ENCODE results near the gene CYTH2. TPM values are rescaled to one million over a fixed set of nuclear protein-coding genes. Genes with fewer than 3 reads are reported as not detected.
A peak's percentile ranks its signal among the peaks of the same experiment; 100 is the strongest.

The CYTH2 gene
- total and polyA plus RNA-seq, 11 donors = 12.3 to 55.3 (median 31.0) TPM

DNA sequence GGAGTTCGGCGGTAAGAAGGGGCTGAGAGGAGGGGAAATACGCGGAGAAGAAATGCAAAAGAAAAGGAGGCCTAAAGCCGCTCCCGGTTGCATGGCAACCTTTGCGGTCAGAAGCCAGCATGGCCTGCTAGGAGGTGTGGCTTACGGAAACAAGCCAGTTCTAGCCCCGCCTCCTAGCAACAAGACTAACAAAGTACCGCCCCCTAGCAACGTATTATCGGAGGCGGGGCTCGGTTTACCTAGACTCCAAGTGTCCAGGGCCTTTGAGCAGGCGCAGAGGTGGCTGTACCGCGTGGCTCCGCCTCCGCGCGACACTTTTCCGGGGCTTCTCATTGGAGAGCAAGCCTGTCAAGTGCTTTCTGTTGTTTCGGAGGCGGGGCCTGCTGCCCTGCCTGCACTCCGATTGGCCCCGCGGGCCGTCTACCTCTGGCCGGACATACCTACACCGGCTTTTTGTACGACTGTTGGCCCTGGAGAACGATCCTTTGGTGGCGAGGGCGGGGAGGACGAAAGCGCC, 339 bp upstream of the CYTH2 start:
- Histone ChIP-seq H3K27ac (peak overlapping the region; percentile 94 to 100 (median 100)), H3K27me3 (no peaks in the 10 kb centered on the region), H3K4me3 (peak overlapping the region; percentile 66 to 100 (median 94)), H3K9me3 (no peaks in the 10 kb centered on the region), H3K4me1 (peaks cover 2 to 26% (median 16%) of the 10 kb centered on the region in 12 donors), H3K36me3 (peaks cover 0 to 38% (median 35%) of the 10 kb centered on the region in 9 donors)
- WGBS, 4 donors = 0 to 1% (median 0%) methylated on average over 36 of the region's 36 CpGs
- peak; percentile 95 to 98 (median 96) for ATAC-seq
- DNase-seq = peak; percentile 99 to 100 (median 100)
- TF ChIP-seq, protein P1, sequence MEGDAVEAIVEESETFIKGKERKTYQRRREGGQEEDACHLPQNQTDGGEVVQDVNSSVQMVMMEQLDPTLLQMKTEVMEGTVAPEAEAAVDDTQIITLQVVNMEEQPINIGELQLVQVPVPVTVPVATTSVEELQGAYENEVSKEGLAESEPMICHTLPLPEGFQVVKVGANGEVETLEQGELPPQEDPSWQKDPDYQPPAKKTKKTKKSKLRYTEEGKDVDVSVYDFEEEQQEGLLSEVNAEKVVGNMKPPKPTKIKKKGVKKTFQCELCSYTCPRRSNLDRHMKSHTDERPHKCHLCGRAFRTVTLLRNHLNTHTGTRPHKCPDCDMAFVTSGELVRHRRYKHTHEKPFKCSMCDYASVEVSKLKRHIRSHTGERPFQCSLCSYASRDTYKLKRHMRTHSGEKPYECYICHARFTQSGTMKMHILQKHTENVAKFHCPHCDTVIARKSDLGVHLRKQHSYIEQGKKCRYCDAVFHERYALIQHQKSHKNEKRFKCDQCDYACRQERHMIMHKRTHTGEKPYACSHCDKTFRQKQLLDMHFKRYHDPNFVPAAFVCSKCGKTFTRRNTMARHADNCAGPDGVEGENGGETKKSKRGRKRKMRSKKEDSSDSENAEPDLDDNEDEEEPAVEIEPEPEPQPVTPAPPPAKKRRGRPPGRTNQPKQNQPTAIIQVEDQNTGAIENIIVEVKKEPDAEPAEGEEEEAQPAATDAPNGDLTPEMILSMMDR (IDR thresholded peaks at IDR 0.05) = peak in 2 of 12 donors; percentile 5 to 30
- no peak for TF ChIP-seq POLR2A (IDR thresholded peaks at IDR 0.05)
- intact Hi-C loops (cut with DNase I) = loop anchor here in 4 of 10 donors (1.0 to 2.0 kb wide), 4 partner anchors 20 to 24 kb away; partner anchors contain the start of gene GRWD1 (in 1 of the 4)

DNA sequence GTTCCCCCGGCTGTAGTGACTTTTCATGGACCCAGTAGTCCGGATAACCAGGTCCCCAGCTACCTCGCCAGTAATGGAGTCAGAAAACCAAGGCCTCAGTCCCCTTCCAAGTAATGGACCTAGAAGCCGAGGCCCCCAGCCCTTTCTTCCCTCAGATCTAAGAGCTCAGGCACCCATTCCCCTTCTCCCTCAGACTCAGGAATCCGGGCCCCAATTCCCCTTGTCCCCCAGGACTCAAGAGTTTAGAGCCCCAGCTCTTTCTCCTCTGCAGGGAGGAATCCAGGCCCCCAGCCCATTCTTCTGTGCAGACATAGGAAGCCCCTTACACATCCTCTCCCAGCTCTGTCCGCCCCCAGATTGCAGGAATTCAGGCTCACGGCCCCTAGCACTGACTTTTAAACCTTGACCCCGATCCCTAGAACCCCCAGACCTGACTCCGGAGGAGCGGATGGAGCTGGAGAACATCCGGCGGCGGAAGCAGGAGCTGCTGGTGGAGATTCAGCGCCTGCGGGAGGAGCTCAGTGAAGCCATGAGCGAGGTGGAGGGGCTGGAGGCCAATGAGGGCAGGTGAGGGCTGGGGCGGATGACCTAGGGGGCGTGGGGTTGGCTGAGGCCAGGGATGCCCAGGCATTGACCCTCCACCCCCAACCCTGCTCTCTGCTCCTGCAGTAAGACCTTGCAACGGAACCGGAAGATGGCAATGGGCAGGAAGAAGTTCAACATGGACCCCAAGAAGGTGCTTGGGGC, 938 bp downstream of the CYTH2 start:
- H3K27me3 ChIP-seq = no peaks in the 10 kb centered on the region
- H3K4me3 ChIP-seq = peak overlapping the region; percentile 66 to 100 (median 94)
- H3K36me3 ChIP-seq = peaks cover 0 to 51% (median 48%) of the 10 kb centered on the region in 9 donors
- ATAC-seq = no peak
- TF ChIP-seq, protein P1 (IDR thresholded peaks at IDR 0.05) = no peak
- no peak for TF ChIP-seq POLR2A (IDR thresholded peaks at IDR 0.05)
- no peaks in the 10 kb centered on the region for H3K9me3 ChIP-seq
- DNase-seq = peak in 2 of 5 donors; percentile 34 to 70
- peak overlapping the region; percentile 94 to 100 (median 100) for H3K27ac ChIP-seq
- peaks cover 2 to 26% (median 16%) of the 10 kb centered on the region in 12 donors for H3K4me1 ChIP-seq
- WGBS, 4 donors = 45 to 59% (median 48%) methylated on average over 20 of the region's 20 CpGs
- intact Hi-C loops (cut with DNase I) = loop anchor here in 4 of 10 donors (2.0 kb wide), 4 partner anchors 19 to 25 kb away; partner anchors contain the start of gene GRWD1 (in 1 of the 4)

DNA sequence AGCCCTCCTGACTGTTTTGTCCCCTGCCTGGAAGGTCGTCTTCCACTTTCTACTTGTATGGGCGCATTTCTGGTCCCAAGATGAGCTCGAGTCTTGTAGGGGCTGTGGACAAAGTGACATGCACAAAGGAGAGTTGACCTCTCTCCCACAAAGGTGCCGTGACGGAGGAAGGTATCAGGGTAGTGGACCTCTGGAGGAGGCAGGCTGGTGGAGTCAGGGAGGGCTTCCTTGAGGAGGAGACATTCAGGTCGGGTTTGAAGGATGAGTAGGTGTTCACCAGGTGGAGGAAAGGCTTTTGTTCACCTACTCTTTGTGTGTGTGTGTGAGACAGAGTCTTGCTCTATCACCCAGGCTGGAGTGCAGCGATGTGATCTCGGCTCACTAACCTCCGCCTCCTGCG, 1.7 kb downstream of the CYTH2 start:
- ATAC-seq (no peak), DNase-seq (no peak)
- peaks cover 2 to 26% (median 16%) of the 10 kb centered on the region in 12 donors for H3K4me1 ChIP-seq
- H3K27me3 ChIP-seq = no peaks in the 10 kb centered on the region
- TF ChIP-seq, protein P1 (IDR thresholded peaks at IDR 0.05) = no peak
- TF ChIP-seq POLR2A (IDR thresholded peaks at IDR 0.05) = no peak
- intact Hi-C loops (cut with DNase I) = loop anchor here in 1 of 10 donors (2.0 kb wide), 1 partner anchor 26 kb away; the partner anchor contains the start of gene GRWD1
- H3K4me3 ChIP-seq = peak overlapping the region in 3 of 12 donors; percentile 94 to 100 (median 95)
- WGBS, 4 donors = 91 to 95% (median 92%) methylated on average over 10 of the region's 10 CpGs
- no peak overlapping the region for H3K27ac ChIP-seq
- no peaks in the 10 kb centered on the region for H3K9me3 ChIP-seq
- H3K36me3 ChIP-seq = peaks cover 3 to 58% (median 55%) of the 10 kb centered on the region in 9 donors

DNA sequence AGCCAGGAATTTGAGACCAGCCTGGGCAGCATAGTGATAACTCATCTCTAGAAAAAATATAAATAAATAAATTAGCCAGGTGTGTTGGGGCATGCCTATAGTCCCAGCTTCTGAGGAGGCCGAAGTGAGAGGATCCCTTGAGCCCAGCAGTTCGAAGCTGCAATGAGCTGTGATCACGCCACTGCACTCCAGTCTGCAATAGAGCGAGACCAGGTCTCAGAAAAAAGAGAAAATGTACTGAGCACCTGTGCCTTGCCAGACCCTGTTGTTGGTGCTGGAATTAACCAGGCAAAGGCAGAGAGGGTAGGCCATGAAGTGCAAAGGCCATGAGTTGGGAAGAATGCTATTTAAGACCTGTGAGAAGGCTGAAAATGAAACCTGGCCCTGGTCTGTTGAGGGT, 2.7 kb downstream of the CYTH2 start:
- 92 to 97% (median 96%) methylated on average over 4 of the region's 4 CpGs for WGBS, 4 donors
- Histone ChIP-seq H3K27ac (no peak overlapping the region), H3K36me3 (peaks cover 3 to 68% (median 65%) of the 10 kb centered on the region in 9 donors), H3K9me3 (no peaks in the 10 kb centered on the region), H3K27me3 (no peaks in the 10 kb centered on the region), H3K4me1 (peaks cover 2 to 26% (median 16%) of the 10 kb centered on the region in 12 donors), H3K4me3 (no peak overlapping the region)
- TF ChIP-seq, protein P1 (IDR thresholded peaks at IDR 0.05) = no peak
- no peak for TF ChIP-seq POLR2A (IDR thresholded peaks at IDR 0.05)
- ATAC-seq = no peak
- DNase-seq = no peak
- intact Hi-C loops (cut with DNase I) = loop anchor here in 1 of 10 donors (2.0 kb wide), 1 partner anchor 27 kb away; the partner anchor contains the start of gene GRWD1
